Measurements from ENCODE around the gene TOB2.
"Not testable (repeated sequence)": the region's sequence is repeated elsewhere in the genome, so short reads cannot be mapped to it uniquely, and the experiment has no call there.

The TOB2 gene

GRCh38 chr22:41468381-41469217 is 22.0 kb upstream of the TOB2 start, which contains the start of the genes ACO2 and PHF5A:
TSS of gene ACO2 (plus strand) at chr22:41469117. CDS start at chr22:41469147, 30 bp downstream.
TSS of gene PHF5A (minus strand) at chr22:41468692. CDS start at chr22:41468653, 39 bp downstream.
- TF ChIP-seq, protein P1, sequence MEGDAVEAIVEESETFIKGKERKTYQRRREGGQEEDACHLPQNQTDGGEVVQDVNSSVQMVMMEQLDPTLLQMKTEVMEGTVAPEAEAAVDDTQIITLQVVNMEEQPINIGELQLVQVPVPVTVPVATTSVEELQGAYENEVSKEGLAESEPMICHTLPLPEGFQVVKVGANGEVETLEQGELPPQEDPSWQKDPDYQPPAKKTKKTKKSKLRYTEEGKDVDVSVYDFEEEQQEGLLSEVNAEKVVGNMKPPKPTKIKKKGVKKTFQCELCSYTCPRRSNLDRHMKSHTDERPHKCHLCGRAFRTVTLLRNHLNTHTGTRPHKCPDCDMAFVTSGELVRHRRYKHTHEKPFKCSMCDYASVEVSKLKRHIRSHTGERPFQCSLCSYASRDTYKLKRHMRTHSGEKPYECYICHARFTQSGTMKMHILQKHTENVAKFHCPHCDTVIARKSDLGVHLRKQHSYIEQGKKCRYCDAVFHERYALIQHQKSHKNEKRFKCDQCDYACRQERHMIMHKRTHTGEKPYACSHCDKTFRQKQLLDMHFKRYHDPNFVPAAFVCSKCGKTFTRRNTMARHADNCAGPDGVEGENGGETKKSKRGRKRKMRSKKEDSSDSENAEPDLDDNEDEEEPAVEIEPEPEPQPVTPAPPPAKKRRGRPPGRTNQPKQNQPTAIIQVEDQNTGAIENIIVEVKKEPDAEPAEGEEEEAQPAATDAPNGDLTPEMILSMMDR (IDR thresholded peaks at IDR 0.05; ENCODE audit: borderline replicate concordance, control extremely low read depth, extremely low read depth, insufficient read depth, missing control alignments) = no peak
- peak; percentile 97 for DNase-seq (ENCODE audit: low spot score)
- in situ Hi-C loops (cut with MboI; ENCODE audit: low sequenced_read_pairs, unreplicated experiment) = no loop called here

DNA sequence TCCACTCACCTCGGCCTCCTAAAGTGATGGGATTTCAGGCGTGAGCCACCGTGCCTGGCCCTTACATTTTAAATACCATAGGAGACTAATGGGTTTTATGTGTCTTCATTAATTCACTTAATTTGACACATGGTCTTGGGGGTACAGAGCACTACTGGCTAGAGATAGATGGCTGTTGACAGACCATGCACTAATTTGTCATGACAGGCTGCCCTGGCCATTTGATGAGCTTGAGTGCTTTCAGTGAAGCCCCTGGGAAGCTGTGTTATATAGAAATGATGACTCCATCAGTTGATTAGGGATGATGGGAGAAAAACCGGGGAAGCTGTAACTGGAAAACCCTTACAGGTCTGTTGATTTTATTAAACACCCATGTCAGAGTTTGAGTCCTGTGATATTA is 15.3 kb upstream of the TOB2 start:
- no peak for DNase-seq (ENCODE audit: low spot score)
- in situ Hi-C loops (cut with MboI; ENCODE audit: low sequenced_read_pairs, unreplicated experiment) = no loop called here
- TF ChIP-seq, protein P1 (IDR thresholded peaks at IDR 0.05; ENCODE audit: borderline replicate concordance, control extremely low read depth, extremely low read depth, insufficient read depth, missing control alignments) = no peak

DNA sequence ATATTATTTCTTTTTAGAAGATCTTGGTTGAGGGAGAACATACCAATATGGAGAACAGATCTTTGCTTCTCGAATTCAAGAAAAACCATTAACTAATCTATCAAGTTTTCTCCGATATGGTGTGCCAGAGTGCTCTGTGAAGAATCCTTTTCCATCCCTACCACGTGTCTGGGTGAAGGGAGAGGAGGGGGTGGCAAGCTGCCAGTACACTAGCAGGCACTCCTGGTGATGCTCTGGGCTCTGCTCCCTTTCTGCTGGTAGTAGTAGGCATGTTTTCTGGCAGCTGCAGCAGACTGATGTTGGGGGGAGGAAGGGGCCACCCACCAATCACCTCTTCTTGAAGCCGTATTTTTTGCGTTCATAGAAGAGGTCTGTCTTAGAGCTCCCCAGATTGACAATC is 13.5 kb upstream of the TOB2 start:
- in situ Hi-C loops (cut with MboI; ENCODE audit: low sequenced_read_pairs, unreplicated experiment) = not testable (repeated sequence)

GRCh38 chr22:41459431-41459830 is 12.8 kb upstream of the TOB2 start:
- DNase-seq (ENCODE audit: low spot score) = no peak
- TF ChIP-seq, protein P1 (IDR thresholded peaks at IDR 0.05; ENCODE audit: borderline replicate concordance, control extremely low read depth, extremely low read depth, insufficient read depth, missing control alignments) = no peak
- in situ Hi-C loops (cut with MboI; ENCODE audit: low sequenced_read_pairs, unreplicated experiment) = no loop called here

More for the DNA sequence above, 13.5 kb upstream of the TOB2 start:
- not testable (repeated sequence) for DNase-seq (ENCODE audit: low spot score)

GRCh38 chr22:41458161-41458728 is 11.6 kb upstream of the TOB2 start:
- TF ChIP-seq, protein P1 (IDR thresholded peaks at IDR 0.05; ENCODE audit: borderline replicate concordance, control extremely low read depth, extremely low read depth, insufficient read depth, missing control alignments) = no peak
- in situ Hi-C loops (cut with MboI; ENCODE audit: low sequenced_read_pairs, unreplicated experiment) = no loop called here
- no peak for DNase-seq (ENCODE audit: low spot score)

GRCh38 chr22:41448189-41448808 is 1.7 kb upstream of the TOB2 start:
- in situ Hi-C loops (cut with MboI; ENCODE audit: low sequenced_read_pairs, unreplicated experiment) = no loop called here
- TF ChIP-seq, protein P1 (IDR thresholded peaks at IDR 0.05; ENCODE audit: borderline replicate concordance, control extremely low read depth, extremely low read depth, insufficient read depth, missing control alignments) = no peak
- peak; percentile 91 for DNase-seq (ENCODE audit: low spot score)

All from GM13976 (cell line).